GM12874 (cell line): Measurements from ENCODE around the gene POLR3B.

Experiments used
- CTCF ChIP-seq: IDR thresholded peaks from 2 replicates; pipeline ENCODE4 v1.5.1; 2011; ENCODE audit warnings: low read depth, mild to moderate bottlenecking, control low read depth, low read length, moderate library complexity; ENCODE audit not compliant: insufficient read depth

POLR3B gene

GRCh38 chr12:106317406-106318082 lies 40.0 kb upstream of the POLR3B start:
- TF ChIP-seq CTCF = no peak

- TF ChIP-seq CTCF = no peak
Measured at GRCh38 chr12:106321139-106321850, 36.3 kb upstream of the POLR3B start.

- no peak for TF ChIP-seq CTCF
Measured at GRCh38 chr12:106323537-106323936, 34.0 kb upstream of the POLR3B start.

- no peak for TF ChIP-seq CTCF
Measured at GRCh38 chr12:106327309-106327869, 30.2 kb upstream of the POLR3B start.

GRCh38 chr12:106328735-106329134 lies 28.8 kb upstream of the POLR3B start:
- TF ChIP-seq CTCF = no peak

GRCh38 chr12:106329231-106329982 lies 28.1 kb upstream of the POLR3B start:
- no peak for TF ChIP-seq CTCF

- no peak for TF ChIP-seq CTCF
Measured at GRCh38 chr12:106331599-106331998, 25.9 kb upstream of the POLR3B start.
